Stimulated activated CD4-positive, alpha-beta T cell treated with anti-CD3 and anti-CD28 coated beads, Interleukin-1b, Interleukin-23, amount 100 ng/mL, for 24 hours (primary cell): ENCODE data around the gene TGFBRAP1.
"Not testable (repeated sequence)": the region's sequence is repeated elsewhere in the genome, so short reads cannot be mapped to it uniquely, and the experiment has no call there.

Experiments
- DNase-seq, 4 experiments: peaks; one replicate each; pipeline ENCODE4 v3.0.0-alpha.2; 2020; ENCODE audit warnings: low read depth in 4 of 4, low spot score in 1 of 4

TGFBRAP1 gene

DNA sequence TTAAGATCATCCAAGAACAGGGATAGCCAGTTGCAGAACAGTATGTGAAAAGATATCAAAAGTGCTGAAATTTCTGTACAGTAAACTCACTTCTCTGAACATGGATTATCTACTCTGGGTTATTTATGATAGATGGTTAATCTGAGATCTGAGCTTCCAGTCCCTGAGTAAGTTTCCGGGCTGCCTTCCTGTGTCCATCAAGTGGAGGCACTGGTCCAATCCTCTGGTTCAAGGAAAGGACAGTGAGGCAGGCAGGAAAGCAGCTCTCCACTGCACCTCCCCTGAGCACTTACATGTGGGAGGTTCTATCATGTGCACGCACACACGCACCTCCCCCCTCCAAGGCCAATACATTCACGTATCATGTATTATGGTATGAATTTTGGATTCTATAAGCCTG lies 55.5 kb downstream of the TGFBRAP1 start:
- no peak for DNase-seq

DNA sequence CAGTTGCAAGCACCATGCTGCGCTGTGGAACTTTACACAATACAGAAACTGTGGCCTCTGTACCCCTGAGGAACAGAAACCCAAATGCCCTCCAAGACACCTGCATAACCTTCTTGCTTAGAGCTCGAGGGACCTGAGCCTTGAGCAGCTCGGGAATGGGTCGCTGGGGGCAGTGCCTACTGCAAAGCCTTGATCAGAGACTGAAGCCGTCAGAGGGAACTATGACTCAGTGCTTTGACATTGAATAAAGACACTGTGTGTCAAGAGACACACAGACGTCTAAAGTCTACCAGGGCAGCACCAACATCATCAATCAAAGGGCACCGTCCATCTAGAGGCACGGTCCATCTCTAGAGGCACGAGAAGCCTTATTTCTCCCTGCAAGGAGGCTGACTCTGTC lies 57.4 kb downstream of the TGFBRAP1 start:
- no peak for DNase-seq

DNA sequence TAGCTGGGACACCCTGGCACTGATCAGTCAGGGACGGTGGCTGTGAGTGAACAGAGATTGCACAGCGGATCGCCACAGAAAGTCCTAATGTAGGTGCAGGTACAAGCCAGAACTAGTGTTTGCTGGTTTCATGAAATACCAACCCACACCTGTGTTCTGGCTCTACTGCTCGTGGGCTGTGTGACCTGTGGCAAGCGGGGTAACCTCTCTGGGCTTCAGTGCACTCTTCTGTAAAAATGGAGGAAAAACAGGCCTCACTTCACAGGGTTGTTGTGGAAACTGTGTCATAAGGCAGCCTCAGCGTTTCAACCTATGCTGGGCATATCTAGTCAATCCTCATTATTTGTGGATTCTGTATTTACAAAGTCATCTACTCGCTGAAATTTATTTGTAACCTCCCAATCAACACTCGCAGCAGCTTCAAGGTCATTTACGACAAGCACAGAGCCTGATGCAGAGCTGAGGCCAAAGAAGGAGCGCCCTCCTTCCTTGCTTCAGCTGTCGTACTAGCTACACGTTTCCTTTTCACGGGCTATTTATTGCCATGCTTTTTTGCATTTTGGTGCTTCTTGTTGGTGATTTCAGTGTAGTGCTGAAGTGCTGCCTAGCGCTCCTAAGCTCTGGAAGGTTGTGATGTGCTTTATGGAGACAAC lies 58.0 kb downstream of the TGFBRAP1 start:
- no peak for DNase-seq

DNA sequence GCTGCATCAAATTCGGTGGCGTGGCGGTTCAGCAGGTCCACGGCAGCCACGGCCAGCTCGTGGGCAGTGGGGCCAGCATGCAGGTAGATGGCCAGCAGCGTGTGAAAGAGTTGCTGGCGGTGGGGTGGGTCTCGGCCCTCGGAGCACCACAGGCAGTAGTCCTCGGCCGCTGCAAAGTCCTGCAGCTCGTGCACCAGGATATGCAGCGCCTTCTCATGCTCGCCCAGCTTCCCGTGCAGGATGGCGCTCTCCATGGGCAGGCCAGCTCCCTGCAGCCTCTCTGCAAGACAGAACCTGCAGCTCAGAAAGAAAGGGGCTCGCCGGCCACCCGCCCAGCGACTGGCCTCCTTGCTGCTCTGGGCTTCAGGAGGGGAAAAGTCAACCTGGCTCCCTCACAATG lies 60.1 kb downstream of the TGFBRAP1 start:
- no peak for DNase-seq

DNA sequence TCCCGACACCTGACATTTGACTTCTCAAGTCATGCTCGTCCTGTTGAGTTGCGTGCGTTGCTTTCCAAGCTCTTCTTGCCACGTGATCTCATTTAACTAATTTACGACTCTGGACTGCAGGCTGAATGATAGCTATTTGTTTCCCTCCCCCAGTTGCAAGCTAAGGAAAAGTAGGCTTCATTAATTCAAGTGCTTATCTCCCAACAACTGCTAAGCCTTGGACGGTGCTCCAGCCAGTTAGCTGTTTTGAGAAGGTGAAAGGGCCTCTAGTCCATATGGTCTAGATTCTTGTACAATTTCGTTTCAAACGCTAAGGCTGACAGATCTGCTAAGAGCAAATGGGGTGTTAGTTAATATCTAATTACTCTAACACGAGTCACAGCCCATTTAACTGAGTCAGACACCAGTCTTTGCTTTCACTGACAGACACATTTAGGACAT lies 66.9 kb downstream of the TGFBRAP1 start:
- DNase-seq: no peak

DNA sequence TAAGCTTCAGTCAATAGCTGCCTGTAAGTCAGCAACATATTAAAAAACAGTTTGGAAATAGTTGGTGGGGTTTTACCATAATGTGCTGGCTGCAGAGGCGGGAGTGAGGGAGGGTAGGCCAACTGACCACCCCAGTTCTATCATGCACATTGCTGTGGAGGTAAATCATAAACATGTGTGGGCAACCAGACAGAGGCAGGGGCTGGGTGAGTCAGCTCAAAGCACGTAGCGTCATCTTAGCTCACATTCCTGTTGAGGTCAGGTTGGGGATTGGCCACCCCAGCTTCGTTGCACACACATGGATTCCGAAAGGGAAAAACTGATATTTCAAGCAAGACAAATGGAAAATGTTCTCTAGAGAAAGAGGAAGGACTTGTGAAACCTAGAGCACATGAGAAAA lies 68.5 kb downstream of the TGFBRAP1 start:
- no peak for DNase-seq

DNA sequence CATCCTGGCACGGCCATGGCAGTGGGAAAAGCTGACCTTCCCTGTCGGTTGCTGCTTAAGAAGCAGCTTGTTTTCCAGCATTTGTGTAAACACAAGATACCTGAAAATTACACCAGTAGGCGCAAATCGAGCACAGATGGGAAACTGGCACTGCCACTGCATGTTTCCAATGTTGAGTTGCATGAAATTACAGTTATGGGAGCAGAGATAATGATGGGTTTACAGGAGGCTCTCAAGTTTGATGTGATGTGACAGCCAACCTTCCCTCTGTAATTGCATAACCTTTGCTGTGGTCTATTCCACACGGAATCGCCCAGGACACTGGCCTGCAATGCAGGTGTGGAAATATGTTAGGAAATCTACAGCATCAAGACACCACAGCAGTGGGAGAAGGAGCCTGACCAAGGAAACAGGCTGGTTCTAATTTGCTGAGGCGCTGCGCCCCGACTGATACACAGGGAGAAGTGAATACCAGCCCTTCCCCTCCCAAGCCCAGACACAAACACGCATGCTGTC lies 70.6 kb downstream of the TGFBRAP1 start:
- no peak for DNase-seq

DNA sequence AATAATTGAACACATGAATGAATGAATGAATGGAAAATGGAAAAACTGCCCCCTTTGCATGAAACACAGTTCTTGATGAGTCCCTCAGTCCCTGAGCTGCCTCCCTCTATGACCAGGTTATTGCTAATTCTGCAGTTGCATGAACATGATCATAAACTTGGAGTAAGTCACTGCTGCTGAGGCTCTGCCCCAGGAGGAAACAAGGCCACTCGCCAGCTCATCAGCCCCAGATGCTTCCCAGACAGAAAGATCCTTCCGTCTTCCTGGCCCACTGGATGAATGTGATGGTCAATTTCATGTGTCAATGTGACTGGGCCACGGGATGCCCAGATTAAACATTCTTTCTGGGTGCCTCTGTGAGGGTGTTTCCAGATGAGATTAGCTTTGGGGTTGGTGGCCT lies 71.6 kb downstream of the TGFBRAP1 start:
- DNase-seq: no peak

DNA sequence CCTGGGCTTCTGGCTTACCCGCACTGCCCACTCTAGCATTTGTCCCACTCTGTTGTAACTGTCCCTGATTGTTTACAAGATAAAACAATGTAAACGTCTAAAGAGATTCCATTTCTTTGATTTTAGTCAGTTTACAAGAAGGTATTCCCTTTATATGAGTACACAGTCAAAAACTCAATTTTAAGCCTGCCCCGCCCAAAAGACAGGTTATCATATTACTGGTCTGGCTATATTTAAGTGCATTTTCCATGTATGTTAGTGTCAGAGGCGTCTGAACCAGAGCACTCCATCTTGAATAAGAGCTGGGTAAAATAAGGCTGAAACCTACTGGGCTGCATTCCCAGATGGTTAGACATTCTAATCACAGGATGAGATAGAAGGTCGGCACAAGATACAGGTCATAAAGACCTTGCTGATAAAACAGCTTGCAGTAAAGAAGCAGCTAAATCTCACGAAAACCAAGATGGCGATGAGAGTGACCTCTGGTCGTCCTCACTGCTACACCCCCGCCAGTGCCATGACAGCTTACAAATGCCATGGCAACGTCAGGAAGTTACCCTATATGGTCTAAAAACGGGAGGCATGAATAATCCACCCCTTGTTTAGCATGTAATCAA lies 73.0 kb downstream of the TGFBRAP1 start:
- no peak for DNase-seq

DNA sequence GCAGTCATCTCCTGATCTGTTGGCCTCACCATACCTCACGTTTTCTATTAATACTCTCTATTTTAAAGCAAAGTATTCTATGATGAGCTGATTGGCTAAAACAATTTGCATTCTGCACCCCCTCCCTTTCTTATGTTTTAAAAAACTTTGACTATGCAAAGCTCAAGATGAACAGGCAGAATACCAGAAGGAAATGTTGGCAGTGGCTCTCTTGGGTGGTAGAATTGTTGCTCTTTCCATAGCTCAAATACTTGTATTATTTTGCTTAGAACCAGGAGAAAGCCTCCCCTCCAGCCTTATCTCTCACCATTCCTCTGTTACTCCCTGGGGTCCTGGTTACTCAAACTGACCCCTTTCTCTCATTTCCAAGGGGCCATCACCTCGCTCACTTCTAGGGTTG lies 73.6 kb downstream of the TGFBRAP1 start:
- no peak for DNase-seq

DNA sequence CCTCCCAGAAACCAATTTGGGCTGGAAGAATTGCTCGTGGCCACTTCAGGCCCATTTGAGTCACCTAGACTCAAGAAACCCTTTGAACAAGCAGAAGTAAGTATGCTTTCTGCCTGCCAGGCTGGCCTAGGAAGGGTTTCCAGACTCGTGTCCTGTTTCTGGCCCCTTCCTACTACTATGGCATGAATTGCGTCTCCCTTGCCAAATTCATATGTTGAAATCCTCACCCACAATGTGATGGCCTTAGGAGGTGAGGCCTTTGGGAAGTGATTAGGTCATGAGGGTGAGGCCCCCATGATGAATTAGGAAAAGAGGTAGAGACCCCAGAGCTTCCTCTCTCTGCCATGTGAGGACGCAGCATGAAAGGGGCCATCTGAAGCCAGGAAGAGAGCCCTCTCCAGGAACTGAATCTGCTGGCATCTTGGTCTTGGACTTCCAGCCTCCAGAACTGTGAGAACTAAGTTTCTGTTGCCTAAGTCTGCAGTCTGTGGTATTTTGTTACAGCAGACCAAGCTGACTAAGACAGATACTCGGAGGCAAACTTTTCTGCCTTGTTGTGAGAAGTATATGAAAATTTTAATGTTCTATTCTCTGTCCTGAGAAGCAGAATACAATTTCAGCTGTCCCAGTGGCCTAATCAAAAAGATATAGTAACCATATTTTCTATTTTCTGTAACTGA lies 74.9 kb downstream of the TGFBRAP1 start:
- no peak for DNase-seq

DNA sequence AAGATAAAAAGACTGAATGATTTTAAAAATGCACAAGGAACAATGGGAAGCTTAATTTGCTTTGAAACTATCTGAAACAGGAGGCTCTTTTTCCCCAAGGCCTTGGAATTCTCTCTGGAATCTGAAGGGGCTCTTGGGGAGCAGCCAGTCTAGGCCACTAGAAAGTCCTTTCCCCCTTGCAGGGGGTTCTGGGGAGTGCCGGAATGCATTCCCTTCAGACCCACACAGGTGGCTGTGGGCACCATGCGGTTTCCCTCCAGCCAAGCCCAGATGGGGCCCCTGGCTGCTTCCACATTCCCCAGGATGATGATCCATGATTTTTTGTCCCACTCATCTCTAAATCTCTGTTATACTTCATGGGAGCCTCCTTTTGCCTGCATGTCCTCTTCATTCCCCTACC lies 77.3 kb downstream of the TGFBRAP1 start:
- no peak for DNase-seq

DNA sequence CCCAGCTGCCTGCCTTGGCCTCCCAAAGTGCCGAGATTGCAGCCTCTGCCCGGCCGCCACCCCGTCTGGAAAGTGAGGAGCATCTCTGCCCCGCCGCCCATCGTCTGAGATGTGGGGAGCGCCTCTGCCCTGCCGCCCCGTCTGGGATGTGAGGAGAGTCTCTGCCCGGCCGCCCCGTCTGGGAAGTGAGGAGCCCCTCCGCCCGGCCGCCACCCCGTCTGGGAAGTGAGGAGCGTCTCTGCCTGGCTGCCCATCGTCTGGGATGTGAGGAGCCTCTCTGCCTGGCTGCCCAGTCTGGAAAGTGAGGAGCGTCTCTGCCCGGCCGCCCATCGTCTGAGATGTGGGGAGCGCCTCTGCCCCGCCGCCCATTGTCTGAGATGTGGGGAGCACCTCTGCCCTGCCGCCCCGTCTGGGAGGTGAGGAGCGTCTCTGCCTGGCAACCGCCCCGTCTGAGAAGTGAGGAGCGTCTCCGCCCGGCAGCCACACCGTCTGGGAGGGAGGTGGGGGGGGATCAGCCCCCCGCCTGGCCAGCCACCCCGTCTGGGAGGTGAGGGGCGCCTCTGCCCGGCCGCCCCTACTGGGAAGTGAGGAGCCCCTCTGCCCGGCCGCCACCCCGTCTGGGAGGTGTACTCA lies 78.4 kb downstream of the TGFBRAP1 start:
- DNase-seq: not testable (repeated sequence)

DNA sequence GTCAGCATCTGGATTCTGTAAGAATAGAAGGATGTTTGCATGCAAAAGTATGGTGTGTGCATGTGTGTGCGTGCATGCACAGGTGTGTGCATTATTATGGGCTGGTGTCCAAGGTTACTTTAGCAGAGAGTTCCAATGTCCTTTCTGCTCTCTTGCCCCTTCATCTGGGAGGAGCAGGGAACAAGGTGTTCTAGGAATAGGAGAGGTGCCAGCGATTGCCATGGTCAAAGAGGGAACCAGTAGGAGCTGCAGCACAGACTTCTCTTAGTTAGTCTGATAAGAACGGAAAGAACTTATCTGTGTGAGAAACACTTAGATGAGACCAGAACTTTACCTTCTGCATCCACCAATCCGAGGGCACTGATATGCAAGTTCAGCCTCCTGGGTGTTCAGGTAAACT lies 79.6 kb downstream of the TGFBRAP1 start:
- no peak for DNase-seq

DNA sequence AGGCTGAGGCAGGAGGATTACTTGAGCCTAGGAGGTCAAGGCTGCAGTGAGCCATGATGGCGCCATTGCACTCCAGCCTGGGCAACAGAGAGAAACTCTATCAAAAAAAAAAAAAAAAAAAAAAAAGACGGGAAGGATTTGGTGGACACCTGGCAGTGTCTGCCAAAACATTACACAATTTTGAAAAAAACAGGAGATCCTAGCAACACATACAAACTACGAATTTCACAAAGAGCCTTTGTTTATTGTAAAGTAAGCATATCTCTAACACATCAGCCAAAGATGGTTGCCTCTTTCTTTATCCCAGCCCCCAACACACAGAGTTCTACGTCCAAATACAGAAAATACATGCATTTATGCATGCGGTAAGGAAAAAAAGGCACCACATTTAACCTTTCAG lies 80.4 kb downstream of the TGFBRAP1 start:
- DNase-seq: no peak

DNA sequence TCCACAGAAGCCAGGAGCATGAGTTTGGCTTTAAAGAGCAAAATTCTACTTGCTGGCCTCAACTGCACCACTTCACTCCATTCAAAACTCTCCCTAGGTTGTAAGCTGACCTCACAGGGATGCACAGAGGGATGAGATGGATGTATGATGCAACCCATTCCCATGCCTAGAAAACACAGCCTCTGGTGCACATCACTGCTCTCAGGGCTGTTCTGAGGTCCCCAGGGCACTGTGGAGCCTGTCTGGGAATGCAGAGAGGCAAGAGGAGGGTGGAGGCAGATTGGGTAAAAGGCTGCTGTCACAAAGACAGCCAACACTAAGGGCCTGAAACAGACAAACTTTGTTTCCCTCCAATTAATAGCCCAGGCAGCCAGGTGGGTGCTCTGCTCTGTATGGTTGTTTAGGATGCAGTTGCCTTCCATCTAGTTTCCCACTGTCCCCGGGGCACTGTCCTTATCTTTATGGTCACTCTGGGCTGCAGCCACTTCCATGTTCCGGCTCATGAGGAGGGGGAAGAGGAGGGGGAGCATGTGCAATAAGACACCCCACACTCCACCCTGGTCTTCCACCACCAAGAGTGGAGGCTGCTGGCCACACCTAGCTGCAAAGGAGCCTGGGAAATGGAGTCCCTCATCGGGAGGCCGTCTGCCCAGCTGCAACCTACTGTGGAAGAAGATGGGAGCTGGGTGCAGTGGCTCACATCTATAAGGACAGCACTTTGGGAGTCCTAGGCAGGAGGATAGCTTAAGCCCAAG lies 81.0 kb downstream of the TGFBRAP1 start:
- no peak for DNase-seq

DNA sequence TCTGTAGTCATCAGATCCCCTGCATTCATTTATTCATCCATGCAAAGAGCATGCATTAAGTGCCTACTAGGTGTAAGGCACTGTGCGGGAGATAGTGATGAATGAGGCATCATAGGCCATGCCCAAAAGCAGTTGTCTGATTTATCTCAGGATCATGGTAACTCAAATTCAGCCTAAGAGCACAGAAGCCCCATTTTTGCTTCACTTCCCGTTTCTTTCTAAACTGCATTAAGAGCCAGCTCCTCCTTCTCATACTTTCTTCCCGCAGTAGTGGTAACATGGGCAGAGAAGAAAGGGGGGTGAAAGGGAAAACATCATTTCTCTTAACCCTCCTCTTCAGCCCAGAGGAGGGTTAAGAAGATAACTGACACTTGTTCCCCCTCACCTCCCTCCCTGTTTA lies 85.1 kb downstream of the TGFBRAP1 start:
- DNase-seq: no peak

DNA sequence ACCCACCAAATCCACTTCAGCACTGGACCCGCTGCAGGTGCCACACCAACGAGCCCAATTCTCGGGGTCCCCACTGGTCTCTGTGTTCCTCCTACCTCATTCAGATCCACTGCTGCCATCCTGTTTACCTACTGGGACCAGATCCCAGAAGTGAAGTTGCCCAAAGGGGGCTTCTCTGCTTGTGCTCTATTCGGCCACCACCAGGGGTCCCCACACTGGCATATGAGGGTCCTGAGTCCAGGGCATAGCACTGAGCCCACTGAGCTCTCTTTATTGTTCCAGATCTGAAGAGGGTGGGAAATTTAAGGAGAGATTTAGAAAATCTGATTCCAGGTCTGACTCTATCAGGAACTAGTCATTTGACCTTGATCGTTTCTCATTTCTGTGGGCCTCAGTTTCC lies 85.6 kb downstream of the TGFBRAP1 start:
- DNase-seq: no peak

DNA sequence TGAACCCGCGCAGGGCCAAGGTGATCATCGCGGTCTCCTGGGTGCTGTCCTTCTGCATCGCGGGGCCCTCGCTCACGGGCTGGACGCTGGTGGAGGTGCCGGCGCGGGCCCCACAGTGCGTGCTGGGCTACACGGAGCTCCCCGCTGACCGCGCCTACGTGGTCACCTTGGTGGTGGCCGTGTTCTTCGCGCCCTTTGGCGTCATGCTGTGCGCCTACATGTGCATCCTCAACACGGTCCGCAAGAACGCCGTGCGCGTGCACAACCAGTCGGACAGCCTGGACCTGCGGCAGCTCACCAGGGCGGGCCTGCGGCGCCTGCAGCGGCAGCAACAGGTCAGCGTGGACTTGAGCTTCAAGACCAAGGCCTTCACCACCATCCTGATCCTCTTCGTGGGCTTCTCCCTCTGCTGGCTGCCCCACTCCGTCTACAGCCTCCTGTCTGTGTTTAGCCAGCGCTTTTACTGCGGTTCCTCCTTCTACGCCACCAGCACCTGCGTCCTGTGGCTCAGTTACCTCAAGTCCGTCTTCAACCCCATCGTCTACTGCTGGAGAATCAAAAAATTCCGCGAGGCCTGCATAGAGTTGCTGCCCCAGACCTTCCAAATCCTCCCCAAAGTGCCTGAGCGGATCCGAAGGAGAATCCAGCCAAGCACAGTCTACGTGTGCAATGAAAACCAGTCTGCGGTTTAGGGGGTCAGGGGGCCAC lies 87.1 kb downstream of the TGFBRAP1 start:
- no peak for DNase-seq

DNA sequence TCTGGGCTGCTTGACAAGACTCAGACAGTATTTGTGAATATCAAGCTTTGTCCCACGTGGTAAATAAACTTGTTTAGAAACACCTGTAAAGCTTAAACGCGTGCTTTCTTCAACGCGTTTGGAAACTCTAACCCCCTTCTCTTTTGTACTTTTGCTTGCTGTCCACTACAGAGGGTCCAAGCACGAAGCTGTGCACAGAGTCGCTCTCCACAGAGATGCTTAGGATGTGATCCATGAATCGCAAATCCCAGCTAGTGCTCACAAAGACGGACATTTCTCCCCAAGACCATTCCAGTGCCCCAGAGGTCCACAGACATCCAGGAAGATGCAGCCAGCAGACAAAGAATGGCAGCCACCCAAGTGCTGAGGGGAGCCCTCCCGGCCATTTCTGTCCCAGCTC lies 88.1 kb downstream of the TGFBRAP1 start, which contains the start of gene GPR45:
GPR45 (plus strand) TSS at position 301 of the 400 bp plus-strand sequence. CDS start 116 bp downstream, outside the sequence.
- DNase-seq: no peak
